ENCODE results near the gene HLA-DRB5. TPM values are rescaled to one million over a fixed set of nuclear protein-coding genes. Genes with fewer than 3 reads are reported as not detected.

The HLA-DRB5 gene
- total and polyA plus RNA-seq, 2 of the 4 experiments (the other 2 are of a cell fraction), result not detected

DNA sequence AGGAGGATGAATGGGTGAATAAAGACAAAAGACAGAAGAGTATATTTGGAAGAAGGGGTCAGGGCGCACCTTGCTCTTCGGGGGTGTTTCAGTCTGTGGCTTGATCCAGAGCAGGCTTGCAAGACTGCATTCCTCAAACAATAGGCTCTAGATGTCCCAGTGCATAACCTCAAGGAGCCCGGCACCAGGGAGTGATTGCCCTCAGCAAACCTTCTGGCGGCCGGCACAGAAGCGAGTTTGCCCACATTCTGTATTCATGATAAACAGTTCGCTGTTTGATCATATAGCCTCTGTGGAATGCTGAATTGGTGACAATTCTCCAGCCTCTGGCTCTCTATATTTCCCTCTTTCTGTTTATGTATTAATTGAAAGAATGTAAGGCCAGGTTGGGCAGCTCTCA, 29.7 kb upstream of the HLA-DRB5 start:
- Histone ChIP-seq H3K9me3 (ENCODE audit: control insufficient read depth, insufficient read depth, low read length) (no peaks in the 10 kb centered on the region), H2BK20ac (ENCODE audit: low read depth, low read length) (no peak overlapping the region), H3K27ac (ENCODE audit: insufficient read depth, low read length) (no peak overlapping the region), H3K27me3 (ENCODE audit: control insufficient read depth, insufficient read depth, low read length) (no peaks in the 10 kb centered on the region), H2BK120ac (ENCODE audit: low read depth, low read length) (no peak overlapping the region), H4K5ac (ENCODE audit: low read depth, low read length) (no peak overlapping the region), H2AK5ac (ENCODE audit: low read depth, low read length) (no peak overlapping the region), H4K91ac (ENCODE audit: insufficient read depth, low read depth, low read length) (no peak overlapping the region), H2BK5ac (ENCODE audit: low read depth, low read length, poor library complexity, severe bottlenecking) (no peak overlapping the region), H3K9me1 (ENCODE audit: insufficient read depth, low read length) (no peaks in the 10 kb centered on the region), H3K4ac (ENCODE audit: low read depth, low read length) (no peak overlapping the region), H3K36me3 (ENCODE audit: control insufficient read depth, insufficient read depth, low read length) (no peaks in the 10 kb centered on the region), H2AK9ac (replicated peaks; ENCODE audit: low read depth, low read length, poor library complexity) (no peak overlapping the region), H2AFZ (replicated peaks; ENCODE audit: low read length, poor library complexity) (no peak overlapping the region), H4K8ac (ENCODE audit: low read depth in 2 of 2, low read length in 2 of 2) (no peak overlapping the region), H3K56ac (ENCODE audit: extremely low read depth, insufficient read depth, low read length) (no peak overlapping the region), H3K23ac (ENCODE audit: low read depth, low read length) (no peak overlapping the region), H3K18ac (ENCODE audit: low read depth, low read length) (no peak overlapping the region), H3K4me1 (ENCODE audit: control insufficient read depth, insufficient read depth, low read length) (no peaks in the 10 kb centered on the region), H2BK15ac (ENCODE audit: low read depth, low read length) (no peak overlapping the region), H3K9ac (ENCODE audit: low read depth, low read length) (no peak overlapping the region), H3K4me3 (ENCODE audit: insufficient read depth, low read depth, low read length) (no peak overlapping the region), H3K14ac (replicated peaks; ENCODE audit: low read depth, low read length) (no peak overlapping the region), H4K20me1 (ENCODE audit: insufficient read depth, low read length) (no peaks in the 10 kb centered on the region), H3K4me2 (ENCODE audit: low read depth, low read length) (no peak overlapping the region), H3K79me1 (ENCODE audit: low read depth in 1 of 2, low read length in 2 of 2) (no peaks in the 10 kb centered on the region)
- intact Hi-C loops (cut with micrococcal nuclease) (no loop called here), dilution Hi-C loops (cut with HindIII; ENCODE audit: low sequenced_read_pairs, unreplicated experiment) (no loop called here), in situ Hi-C loops (cut with MboI; ENCODE audit: low sequenced_read_pairs) (no loop called here)
- POLR2A ChIA-PET (ENCODE audit: unreplicated experiment), result interaction anchor here (0.7 kb wide), 1 partner anchor 36 kb away, joined by 3 read pairs; no protein-coding TSS in a partner anchor
- no peak for DNase-seq
- no peak for ATAC-seq (ENCODE audit: low read depth)
- CTCF ChIA-PET, result no interaction called here
- TF ChIP-seq MXI1 (IDR thresholded peaks at IDR 0.05; ENCODE audit: borderline replicate concordance, low read depth, low read length) (no peak), RFX5 (IDR thresholded peaks at IDR 0.05; ENCODE audit: low read depth, low read length) (no peak), POLR2A (IDR thresholded peaks at IDR 0.05; ENCODE audit: low read depth, low read length) (no peak), RCOR1 (IDR thresholded peaks at IDR 0.05; ENCODE audit: insufficient replicate concordance, low read length) (no peak)
- TF ChIP-seq, protein P1, sequence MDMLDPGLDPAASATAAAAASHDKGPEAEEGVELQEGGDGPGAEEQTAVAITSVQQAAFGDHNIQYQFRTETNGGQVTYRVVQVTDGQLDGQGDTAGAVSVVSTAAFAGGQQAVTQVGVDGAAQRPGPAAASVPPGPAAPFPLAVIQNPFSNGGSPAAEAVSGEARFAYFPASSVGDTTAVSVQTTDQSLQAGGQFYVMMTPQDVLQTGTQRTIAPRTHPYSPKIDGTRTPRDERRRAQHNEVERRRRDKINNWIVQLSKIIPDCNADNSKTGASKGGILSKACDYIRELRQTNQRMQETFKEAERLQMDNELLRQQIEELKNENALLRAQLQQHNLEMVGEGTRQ (IDR thresholded peaks at IDR 0.05; ENCODE audit: low read depth, low read length), result no peak
- TF ChIP-seq, protein P2, sequence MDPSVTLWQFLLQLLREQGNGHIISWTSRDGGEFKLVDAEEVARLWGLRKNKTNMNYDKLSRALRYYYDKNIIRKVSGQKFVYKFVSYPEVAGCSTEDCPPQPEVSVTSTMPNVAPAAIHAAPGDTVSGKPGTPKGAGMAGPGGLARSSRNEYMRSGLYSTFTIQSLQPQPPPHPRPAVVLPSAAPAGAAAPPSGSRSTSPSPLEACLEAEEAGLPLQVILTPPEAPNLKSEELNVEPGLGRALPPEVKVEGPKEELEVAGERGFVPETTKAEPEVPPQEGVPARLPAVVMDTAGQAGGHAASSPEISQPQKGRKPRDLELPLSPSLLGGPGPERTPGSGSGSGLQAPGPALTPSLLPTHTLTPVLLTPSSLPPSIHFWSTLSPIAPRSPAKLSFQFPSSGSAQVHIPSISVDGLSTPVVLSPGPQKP (IDR thresholded peaks at IDR 0.05; ENCODE audit: borderline replicate concordance, low read depth, low read length), result no peak
- WGBS, 2 experiments (ENCODE audit: extremely low coverage in 2 of 2, insufficient read length in 1 of 2), result no CpG with 5 or more reads among the region's 7 CpGs
- BruUV-seq (replicated peaks), result no TSS peak

Data from IMR-90 (cell line).